ENCODE measurements around the gene UTP20.

GRCh38 chr12:101297661-101298060 is 17.8 kb downstream of the UTP20 start:
- TF ChIP-seq EZH2 (IDR thresholded peaks at IDR 0.05; ENCODE audit: insufficient read depth, poor library complexity, severe bottlenecking) (no peak), EZH2phosphoT487 (IDR thresholded peaks at IDR 0.05; ENCODE audit: insufficient read depth, low read depth) (no peak)

Measured in GM23248 (cell line).